Tibial artery (tissue), 4 donors: ENCODE measurements around the gene KIF4A.
"Not testable (repeated sequence)": the region's sequence is repeated elsewhere in the genome, so short reads cannot be mapped to it uniquely, and the experiment has no call there.

ENCODE experiments used
- DNase-seq, 2 donors: peaks; one replicate each; pipeline ENCODE4 v3.0.0-alpha.2; 2019
- H3K27ac ChIP-seq, 2 donors: fragments of 200-600 bp; sonication (generic) in 1 of 2; 1 replicate in 1 of 2; 2 replicates in 1 of 2; pipeline ENCODE4 v1.5.1; 2018 to 2019; ENCODE audit warnings: mild to moderate bottlenecking in 1 of 2
- H3K27me3 ChIP-seq, 2 donors: fragments of 200-600 bp; sonication (generic) in 1 of 2; one replicate each; pipeline versions ENCODE4 v1.5.1 to v1.6.0; 2016 to 2019
- H3K36me3 ChIP-seq, 3 donors: fragments of 200-600 bp; sonication (generic) in 2 of 3; one replicate each; pipeline ENCODE4 v1.5.1; 2016 to 2019; ENCODE audit warnings: mild to moderate bottlenecking in 2 of 3
- H3K4me1 ChIP-seq, 4 donors: fragments of 200-600 bp; sonication (generic) in 2 of 4; 1 replicate in 3 of 4; 2 replicates in 1 of 4; pipeline ENCODE4 v1.5.1; 2016 to 2019
- H3K4me3 ChIP-seq, 2 donors: fragments of 200-600 bp; sonication (generic) in 1 of 2; 1 replicate in 1 of 2; 2 replicates in 1 of 2; pipeline ENCODE4 v1.5.1; 2018 to 2019; ENCODE audit warnings: mild to moderate bottlenecking in 2 of 2
- H3K9me3 ChIP-seq, 3 donors: fragments of 200-600 bp; sonication (generic) in 1 of 3; one replicate each; pipeline ENCODE4 v1.5.1; 2016 to 2019
- CTCF ChIP-seq, 2 experiments: fragments of 200-600 bp in 1 of 2; fragments of 450-650 bp in 1 of 2; IDR thresholded peaks; one replicate each; pipeline ENCODE4 v1.5.1; 2017 to 2019; ENCODE audit warnings: antibody characterized with exemption in 2 of 2, mild to moderate bottlenecking in 1 of 2, moderate library complexity in 1 of 2
- intact Hi-C: fragments of 100-400 bp; cut with DNase I; formaldehyde crosslinking; loops from one replicate; pipeline ENCODE4 v1.15.0; 2023; ENCODE audit warnings: low total_unique reads

KIF4A gene

GRCh38 chrX:70289793-70290770 lies at the start of gene KIF4A, which contains the start of gene PDZD11:
Gene KIF4A (plus strand): TSS chrX:70290104. CDS start chrX:70290459, 355 bp downstream.
Gene PDZD11 (minus strand): TSS chrX:70289927. CDS start chrX:70289341, 586 bp downstream.
- no peaks in the 10 kb centered on the region for H3K9me3 ChIP-seq
- intact Hi-C loops: no loop called here

GRCh38 chrX:70240751-70241150 lies 49.2 kb upstream of the KIF4A start:
- H3K4me3 ChIP-seq: no peak overlapping the region
- H3K4me1 ChIP-seq: no peaks in the 10 kb centered on the region
- H3K27me3 ChIP-seq: no peaks in the 10 kb centered on the region
- H3K27ac ChIP-seq: no peak overlapping the region
- intact Hi-C loops: no loop called here
- DNase-seq: no peak
- no peaks in the 10 kb centered on the region for H3K9me3 ChIP-seq
- TF ChIP-seq CTCF (IDR thresholded peaks at IDR 0.05): no peak
- no peaks in the 10 kb centered on the region for H3K36me3 ChIP-seq

More at GRCh38 chrX:70289793-70290770, at the start of gene KIF4A, which contains the start of gene PDZD11:
- peak within 1 kb of the TSS; percentile 53 to 56 for H3K4me3 ChIP-seq
- peaks cover 0 to 8% (median 6%) of the 10 kb centered on the region in 4 donors for H3K4me1 ChIP-seq
- peak within 1 kb of the TSS; percentile 71 to 77 for H3K27ac ChIP-seq
- H3K27me3 ChIP-seq: no peaks in the 10 kb centered on the region
- peak; percentile 62 to 85 for DNase-seq
- no peak for TF ChIP-seq CTCF (IDR thresholded peaks at IDR 0.05)
- H3K36me3 ChIP-seq: peaks cover 0 to 20% (median 0%) of the 10 kb centered on the region in 3 donors

GRCh38 chrX:70241501-70241900 lies 48.4 kb upstream of the KIF4A start:
- no peak for TF ChIP-seq CTCF (IDR thresholded peaks at IDR 0.05)
- H3K4me3 ChIP-seq: no peak overlapping the region
- no peaks in the 10 kb centered on the region for H3K27me3 ChIP-seq
- no peak for DNase-seq
- H3K4me1 ChIP-seq: no peaks in the 10 kb centered on the region
- H3K27ac ChIP-seq: no peak overlapping the region
- intact Hi-C loops: no loop called here
- H3K36me3 ChIP-seq: no peaks in the 10 kb centered on the region
- H3K9me3 ChIP-seq: no peaks in the 10 kb centered on the region

- H3K36me3 ChIP-seq, H3K4me3 ChIP-seq, H3K27ac ChIP-seq, H3K27me3 ChIP-seq, H3K4me1 ChIP-seq, H3K9me3 ChIP-seq, intact Hi-C loops, DNase-seq: not testable (repeated sequence)
These were observed 46.3 kb upstream of the KIF4A start for GRCh38 chrX:70243601-70244000.

- intact Hi-C loops: no loop called here
- no peak for DNase-seq
These were observed 45.0 kb upstream of the KIF4A start for GRCh38 chrX:70244881-70245280.

More at GRCh38 chrX:70244881-70245280, 45.0 kb upstream of the KIF4A start:
- Histone ChIP-seq H3K4me1 (no peaks in the 10 kb centered on the region), H3K27me3 (no peaks in the 10 kb centered on the region), H3K9me3 (no peaks in the 10 kb centered on the region), H3K27ac (no peak overlapping the region), H3K36me3 (no peaks in the 10 kb centered on the region), H3K4me3 (no peak overlapping the region)
- TF ChIP-seq CTCF (IDR thresholded peaks at IDR 0.05): no peak
